ENCODE results near the gene PTGES2. TPM values are rescaled to one million over a fixed set of nuclear protein-coding genes. Genes with fewer than 3 reads are reported as not detected.

PTGES2 gene
- total RNA-seq, 2 experiments from 2014 or later = 68.1 to 76.3 TPM

- H4K20me1 ChIP-seq (ENCODE audit: insufficient read depth, low read length) = no peaks in the 10 kb centered on the region
Measured at GRCh38 chr9:128085943-128086342, 41.6 kb downstream of the PTGES2 start.

GRCh38 chr9:128084746-128085145 lies 42.8 kb downstream of the PTGES2 start:
- no peak for DNase-seq (ENCODE audit: low spot score)
- Histone ChIP-seq H4K20me1 (ENCODE audit: insufficient read depth, low read length) (no peaks in the 10 kb centered on the region), H3K9me3 (ENCODE audit: low read length) (no peaks in the 10 kb centered on the region), H3K4me3 (ENCODE audit: low read depth, low read length, poor library complexity, severe bottlenecking) (no peak overlapping the region), H3K36me3 (ENCODE audit: insufficient read depth, low read length) (peaks cover 43% of the 10 kb centered on the region), H3K79me2 (ENCODE audit: insufficient read depth, low read depth, low read length) (peaks cover 75% of the 10 kb centered on the region), H3K9me2 (ENCODE audit: insufficient read depth, low read length) (no peaks in the 10 kb centered on the region), H3K27ac (ENCODE audit: low read depth, low read length, poor library complexity, severe bottlenecking) (no peak overlapping the region), H3K4me1 (ENCODE audit: insufficient read depth, low read length, poor library complexity, severe bottlenecking) (peaks cover 7% of the 10 kb centered on the region), H3K4me2 (ENCODE audit: low read length) (no peak overlapping the region), H2AFZ (ENCODE audit: low read length) (no peak overlapping the region)
- intact Hi-C loops (cut with micrococcal nuclease; ENCODE audit: unreplicated experiment) = no loop called here
- no peak for TF ChIP-seq CTCF (conservative IDR thresholded peaks at IDR 0.05; ENCODE audit: low read length)
- TF ChIP-seq EZH2phosphoT487 (IDR thresholded peaks at IDR 0.05; ENCODE audit: borderline replicate concordance, low read depth, low read length) = no peak
- POLR2A ChIA-PET = no interaction called here
- CTCF ChIA-PET (ENCODE audit: unreplicated experiment) = interaction anchor here (0.9 kb wide), 1 partner anchor 33 kb away, joined by 3 read pairs; no protein-coding TSS in a partner anchor
- no TSS peak for BruUV-seq (replicated peaks)

More at GRCh38 chr9:128085943-128086342, 41.6 kb downstream of the PTGES2 start:
- no peak overlapping the region for H3K4me2 ChIP-seq (ENCODE audit: low read length)
- no peak overlapping the region for H2AFZ ChIP-seq (ENCODE audit: low read length)
- peaks cover 43% of the 10 kb centered on the region for H3K36me3 ChIP-seq (ENCODE audit: insufficient read depth, low read length)
- H3K79me2 ChIP-seq (ENCODE audit: insufficient read depth, low read depth, low read length) = peaks cover 71% of the 10 kb centered on the region
- H3K9me2 ChIP-seq (ENCODE audit: insufficient read depth, low read length) = no peaks in the 10 kb centered on the region
- intact Hi-C loops (cut with micrococcal nuclease; ENCODE audit: unreplicated experiment) = no loop called here
- peaks cover 7% of the 10 kb centered on the region for H3K4me1 ChIP-seq (ENCODE audit: insufficient read depth, low read length, poor library complexity, severe bottlenecking)
- BruUV-seq (replicated peaks) = no TSS peak
- H3K27ac ChIP-seq (ENCODE audit: low read depth, low read length, poor library complexity, severe bottlenecking) = no peak overlapping the region
- no peak for TF ChIP-seq EZH2phosphoT487 (IDR thresholded peaks at IDR 0.05; ENCODE audit: borderline replicate concordance, low read depth, low read length)
- TF ChIP-seq CTCF (conservative IDR thresholded peaks at IDR 0.05; ENCODE audit: low read length) = no peak
- no peak for DNase-seq (ENCODE audit: low spot score)
- ChIA-PET POLR2A (interaction anchor here (0.7 kb wide), 1 partner anchor 213 kb away, joined by 4 read pairs; no protein-coding TSS in a partner anchor), CTCF (ENCODE audit: unreplicated experiment) (no interaction called here)
- H3K4me3 ChIP-seq (ENCODE audit: low read depth, low read length, poor library complexity, severe bottlenecking) = no peak overlapping the region
- H3K9me3 ChIP-seq (ENCODE audit: low read length) = no peaks in the 10 kb centered on the region

- BruUV-seq (replicated peaks) = no TSS peak
Measured at GRCh38 chr9:128082151-128082550, 45.4 kb downstream of the PTGES2 start.

More at GRCh38 chr9:128082151-128082550, 45.4 kb downstream of the PTGES2 start:
- intact Hi-C loops (cut with micrococcal nuclease; ENCODE audit: unreplicated experiment) = no loop called here
- POLR2A ChIA-PET = interaction anchor here (0.6 kb wide), 1 partner anchor 9 kb away, joined by 4 read pairs; no protein-coding TSS in a partner anchor
- H3K4me2 ChIP-seq (ENCODE audit: low read length) = no peak overlapping the region
- TF ChIP-seq CTCF (conservative IDR thresholded peaks at IDR 0.05; ENCODE audit: low read length) (no peak), EZH2phosphoT487 (IDR thresholded peaks at IDR 0.05; ENCODE audit: borderline replicate concordance, low read depth, low read length) (no peak)
- H3K79me2 ChIP-seq (ENCODE audit: insufficient read depth, low read depth, low read length) = peaks cover 72% of the 10 kb centered on the region
- peak overlapping the region; percentile 31 for H3K27ac ChIP-seq (ENCODE audit: low read depth, low read length, poor library complexity, severe bottlenecking)
- H3K4me1 ChIP-seq (ENCODE audit: insufficient read depth, low read length, poor library complexity, severe bottlenecking) = peaks cover 22% of the 10 kb centered on the region
- no peaks in the 10 kb centered on the region for H3K9me3 ChIP-seq (ENCODE audit: low read length)
- CTCF ChIA-PET (ENCODE audit: unreplicated experiment) = no interaction called here
- peaks cover 44% of the 10 kb centered on the region for H3K36me3 ChIP-seq (ENCODE audit: insufficient read depth, low read length)
- DNase-seq (ENCODE audit: low spot score) = no peak
- H3K4me3 ChIP-seq (ENCODE audit: low read depth, low read length, poor library complexity, severe bottlenecking) = no peak overlapping the region
- no peaks in the 10 kb centered on the region for H4K20me1 ChIP-seq (ENCODE audit: insufficient read depth, low read length)
- H3K9me2 ChIP-seq (ENCODE audit: insufficient read depth, low read length) = no peaks in the 10 kb centered on the region
- no peak overlapping the region for H2AFZ ChIP-seq (ENCODE audit: low read length)
